ENCODE measurements around the gene CDV3. TPM values are rescaled to one million over a fixed set of nuclear protein-coding genes. Genes with fewer than 3 reads are reported as not detected.
A peak's percentile ranks its signal among the peaks of the same experiment; 100 is the strongest.

CDV3 gene
- polyA plus RNA-seq, 1 experiment, result 54.9 TPM

DNA sequence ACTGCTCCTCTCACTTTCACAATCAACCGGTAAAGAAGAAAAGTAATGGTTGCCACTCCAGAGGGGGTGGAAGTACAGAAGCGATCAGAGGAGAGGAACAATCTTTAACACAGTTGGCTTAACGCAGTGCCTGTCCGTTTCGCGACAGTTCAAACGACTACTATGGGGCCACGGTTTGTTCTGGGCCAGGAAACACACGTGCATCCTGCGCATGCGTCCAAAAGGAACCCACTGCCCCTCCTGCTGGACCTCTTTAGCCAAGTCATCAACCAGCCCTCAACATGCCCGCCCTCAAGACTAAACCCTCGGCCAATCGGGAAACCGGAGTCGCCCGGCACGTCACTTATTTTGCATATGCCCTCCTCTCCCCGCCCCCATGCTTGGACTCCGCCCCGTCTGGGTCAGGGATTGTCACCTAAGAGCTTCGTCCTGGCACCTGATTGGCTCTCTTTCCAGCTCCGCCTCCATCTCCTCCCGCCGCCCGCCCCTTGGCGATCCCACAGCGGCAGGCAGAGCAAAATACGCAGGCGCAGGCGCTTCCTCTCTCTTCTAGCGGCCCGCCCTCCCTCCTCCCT is 345 bp upstream of the CDV3 start:
- TF ChIP-seq, protein P1, sequence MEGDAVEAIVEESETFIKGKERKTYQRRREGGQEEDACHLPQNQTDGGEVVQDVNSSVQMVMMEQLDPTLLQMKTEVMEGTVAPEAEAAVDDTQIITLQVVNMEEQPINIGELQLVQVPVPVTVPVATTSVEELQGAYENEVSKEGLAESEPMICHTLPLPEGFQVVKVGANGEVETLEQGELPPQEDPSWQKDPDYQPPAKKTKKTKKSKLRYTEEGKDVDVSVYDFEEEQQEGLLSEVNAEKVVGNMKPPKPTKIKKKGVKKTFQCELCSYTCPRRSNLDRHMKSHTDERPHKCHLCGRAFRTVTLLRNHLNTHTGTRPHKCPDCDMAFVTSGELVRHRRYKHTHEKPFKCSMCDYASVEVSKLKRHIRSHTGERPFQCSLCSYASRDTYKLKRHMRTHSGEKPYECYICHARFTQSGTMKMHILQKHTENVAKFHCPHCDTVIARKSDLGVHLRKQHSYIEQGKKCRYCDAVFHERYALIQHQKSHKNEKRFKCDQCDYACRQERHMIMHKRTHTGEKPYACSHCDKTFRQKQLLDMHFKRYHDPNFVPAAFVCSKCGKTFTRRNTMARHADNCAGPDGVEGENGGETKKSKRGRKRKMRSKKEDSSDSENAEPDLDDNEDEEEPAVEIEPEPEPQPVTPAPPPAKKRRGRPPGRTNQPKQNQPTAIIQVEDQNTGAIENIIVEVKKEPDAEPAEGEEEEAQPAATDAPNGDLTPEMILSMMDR (IDR thresholded peaks at IDR 0.05; ENCODE audit: insufficient read depth, low read depth, low read length), result peak; percentile 33
- peak; percentile 100 for DNase-seq (ENCODE audit: low read depth)
- H3K4me3 ChIP-seq (ENCODE audit: low read depth, low read length), result peak overlapping the region; percentile 91
- peaks cover 3% of the 10 kb centered on the region for H3K36me3 ChIP-seq (ENCODE audit: control insufficient read depth, insufficient read depth, low read length)
- ChIA-PET POLR2A (interaction anchor here (0.5 to 1.0 kb wide), 5 partner anchors 10 to 170 kb away, joined by 3 to 12 read pairs (median 5); no protein-coding TSS in a partner anchor), CTCF (interaction anchor here (1.0 to 1.9 kb wide), 4 partner anchors 25 to 846 kb away, joined by 3 to 6 read pairs (median 4); no protein-coding TSS in a partner anchor)
- H3K27me3 ChIP-seq (ENCODE audit: control insufficient read depth, insufficient read depth, low read length), result no peaks in the 10 kb centered on the region

DNA sequence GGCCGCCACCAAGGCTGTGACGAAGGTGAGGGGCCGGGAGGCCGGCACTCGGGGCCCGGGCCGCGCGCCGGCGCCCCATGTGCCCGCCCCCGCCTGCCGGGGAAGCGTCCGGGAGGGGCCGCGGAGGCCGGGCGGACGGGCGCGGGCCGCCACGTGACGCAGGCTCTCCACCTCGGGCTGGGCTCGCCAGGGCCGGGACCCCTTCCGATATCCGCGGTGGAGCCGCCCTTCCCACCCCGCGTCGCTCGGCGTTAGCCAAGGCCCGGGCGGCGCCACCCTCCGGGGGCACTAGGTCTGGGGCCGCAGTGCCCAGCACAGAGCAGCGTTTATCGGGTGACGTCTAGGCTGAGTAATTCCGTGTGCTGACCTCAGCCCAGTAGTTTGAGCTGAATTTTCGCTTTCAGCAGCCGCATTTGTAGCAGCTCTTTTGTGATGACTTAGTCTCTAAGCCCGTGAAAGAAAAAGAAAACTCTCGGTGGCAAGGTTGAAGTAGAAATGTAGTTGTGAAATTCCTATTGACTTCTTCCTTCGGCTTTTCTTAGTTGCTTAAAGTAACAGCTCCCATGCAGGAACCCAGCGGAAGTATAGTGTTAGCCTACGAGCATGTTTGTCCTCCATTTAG is 885 bp downstream of the CDV3 start:
- peaks cover 4% of the 10 kb centered on the region for H3K36me3 ChIP-seq (ENCODE audit: control insufficient read depth, insufficient read depth, low read length)
- H3K4me3 ChIP-seq (ENCODE audit: low read depth, low read length), result peak overlapping the region; percentile 91
- H3K27me3 ChIP-seq (ENCODE audit: control insufficient read depth, insufficient read depth, low read length), result no peaks in the 10 kb centered on the region
- TF ChIP-seq, protein P1 (IDR thresholded peaks at IDR 0.05; ENCODE audit: insufficient read depth, low read depth, low read length), result no peak
- ChIA-PET CTCF (interaction anchor here (0.8 to 1.9 kb wide), 9 partner anchors 13 to 190 kb away, joined by 3 to 6 read pairs (median 3); no protein-coding TSS in a partner anchor), POLR2A (interaction anchor here (0.8 kb wide), 1 partner anchor 38 kb away, joined by 4 read pairs; no protein-coding TSS in a partner anchor)
- DNase-seq (ENCODE audit: low read depth), result no peak

DNA sequence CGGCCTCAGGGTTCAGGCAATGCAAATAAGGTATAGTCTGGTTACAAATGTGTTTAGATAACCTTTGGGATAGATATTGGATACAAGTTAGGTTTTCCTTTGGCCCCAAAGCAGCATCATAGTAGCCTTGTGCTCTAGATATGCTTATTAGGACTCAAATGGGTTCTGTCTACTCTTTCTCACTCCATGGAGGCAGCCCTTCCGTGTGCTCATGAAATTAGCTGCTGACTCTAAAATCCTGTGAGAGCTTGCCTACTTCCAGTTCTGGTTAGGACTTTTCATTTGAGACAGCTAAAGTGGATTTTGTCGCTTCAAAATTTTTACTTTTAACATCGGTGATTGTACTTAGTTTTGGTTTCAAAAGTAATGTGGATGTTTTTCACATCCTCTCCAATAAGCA is 1.6 kb downstream of the CDV3 start:
- POLR2A ChIA-PET, result interaction anchor here (0.8 kb wide), 1 partner anchor 38 kb away, joined by 4 read pairs; no protein-coding TSS in a partner anchor
- Histone ChIP-seq H3K4me3 (ENCODE audit: low read depth, low read length) (peak overlapping the region; percentile 91), H3K27me3 (ENCODE audit: control insufficient read depth, insufficient read depth, low read length) (no peaks in the 10 kb centered on the region), H3K36me3 (ENCODE audit: control insufficient read depth, insufficient read depth, low read length) (peaks cover 4% of the 10 kb centered on the region)
- TF ChIP-seq, protein P1 (IDR thresholded peaks at IDR 0.05; ENCODE audit: insufficient read depth, low read depth, low read length), result no peak
- CTCF ChIA-PET, result interaction anchor here (0.8 to 1.9 kb wide), 8 partner anchors 13 to 191 kb away, joined by 3 to 6 read pairs (median 3); no protein-coding TSS in a partner anchor
- DNase-seq (ENCODE audit: low read depth), result no peak

DNA sequence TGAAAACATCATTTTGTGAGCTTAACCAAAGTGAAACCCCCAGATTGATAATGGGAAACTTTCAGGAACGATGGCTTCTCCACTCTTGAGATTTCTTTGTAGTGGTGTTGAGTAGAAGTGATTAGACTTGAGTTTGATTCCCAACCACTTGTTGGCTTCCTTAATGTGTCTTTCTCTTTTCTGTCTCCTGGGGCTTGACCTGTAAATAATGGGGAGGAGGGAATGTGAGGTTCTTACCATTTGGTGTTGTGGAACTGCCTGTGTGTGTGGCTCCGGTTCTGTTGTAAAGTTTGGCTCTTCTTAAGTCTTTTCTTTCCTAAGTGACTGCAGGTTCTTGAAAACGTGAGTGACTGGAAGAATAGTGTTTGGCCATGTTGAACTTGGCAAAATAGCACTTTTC is 2.7 kb downstream of the CDV3 start:
- POLR2A ChIA-PET, result no interaction called here
- CTCF ChIA-PET, result interaction anchor here (1.0 kb wide), 1 partner anchor 82 kb away, joined by 4 read pairs; no protein-coding TSS in a partner anchor
- H3K4me3 ChIP-seq (ENCODE audit: low read depth, low read length), result peak overlapping the region; percentile 91
- no peaks in the 10 kb centered on the region for H3K27me3 ChIP-seq (ENCODE audit: control insufficient read depth, insufficient read depth, low read length)
- no peak for DNase-seq (ENCODE audit: low read depth)
- peaks cover 4% of the 10 kb centered on the region for H3K36me3 ChIP-seq (ENCODE audit: control insufficient read depth, insufficient read depth, low read length)
- TF ChIP-seq, protein P1 (IDR thresholded peaks at IDR 0.05; ENCODE audit: insufficient read depth, low read depth, low read length), result no peak

DNA sequence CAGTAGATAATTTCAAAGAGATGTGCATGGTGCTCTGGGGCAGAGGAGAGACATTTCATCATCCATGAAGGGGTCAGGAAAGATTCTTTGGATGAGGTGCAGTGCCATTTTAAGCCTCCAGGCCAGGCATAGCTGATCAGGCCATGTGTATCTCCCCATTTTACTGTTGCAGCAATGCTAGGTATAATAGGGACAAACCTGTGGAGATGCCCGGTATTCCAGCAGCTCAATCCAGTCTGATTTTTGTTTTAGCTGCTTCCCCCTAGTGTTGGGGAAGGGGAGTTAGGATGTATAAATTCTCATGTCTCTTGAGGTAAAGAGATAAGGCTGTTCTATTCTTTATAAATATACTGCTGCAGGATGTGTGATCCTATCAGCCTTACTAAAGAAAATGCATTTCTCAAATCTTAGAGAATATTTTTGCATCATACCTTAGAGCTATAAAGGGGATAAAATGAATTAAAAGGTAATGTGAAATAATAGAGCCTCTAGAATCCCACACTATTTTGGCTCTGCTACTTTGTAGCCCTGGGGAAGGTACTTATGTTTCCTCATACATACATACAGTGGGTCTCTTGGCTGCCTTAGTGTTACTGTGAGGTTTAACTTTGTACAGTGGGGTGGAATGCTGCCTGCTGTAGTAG is 5.2 kb downstream of the CDV3 start:
- TF ChIP-seq, protein P1 (IDR thresholded peaks at IDR 0.05; ENCODE audit: insufficient read depth, low read depth, low read length), result peak; percentile 64
- no peaks in the 10 kb centered on the region for H3K27me3 ChIP-seq (ENCODE audit: control insufficient read depth, insufficient read depth, low read length)
- H3K36me3 ChIP-seq (ENCODE audit: control insufficient read depth, insufficient read depth, low read length), result peaks cover 10% of the 10 kb centered on the region
- DNase-seq (ENCODE audit: low read depth), result no peak
- no peak overlapping the region for H3K4me3 ChIP-seq (ENCODE audit: low read depth, low read length)
- POLR2A ChIA-PET, result no interaction called here
- CTCF ChIA-PET, result interaction anchor here (0.7 to 3.2 kb wide), 15 partner anchors 7 to 124 kb away, joined by 3 to 22 read pairs (median 4); no protein-coding TSS in a partner anchor

Measured in BJ (cell line).